ENCODE results near the gene ARX. TPM values are rescaled to one million over a fixed set of nuclear protein-coding genes. Genes with fewer than 3 reads are reported as not detected.
A peak's percentile ranks its signal among the peaks of the same experiment; 100 is the strongest.

Gene ARX
- total RNA-seq, 1 donor from 2014 or later = not detected

- H3K4me2 ChIP-seq (ENCODE audit: low read length) = peak overlapping the region; percentile 67
- Mint-ChIP-seq H3K4me1 (ENCODE audit: low read depth, unreplicated experiment) (no peaks in the 10 kb centered on the region), H3K36me3 (ENCODE audit: low read depth, unreplicated experiment) (no peaks in the 10 kb centered on the region), H3K27me3 (ENCODE audit: low read depth, unreplicated experiment) (peaks cover 48% of the 10 kb centered on the region), H3K27ac (ENCODE audit: unreplicated experiment) (no peak overlapping the region), H3K4me3 (ENCODE audit: unreplicated experiment) (no peak overlapping the region), H3K9me3 (ENCODE audit: unreplicated experiment) (peaks cover 2% of the 10 kb centered on the region)
- H3K9me3 ChIP-seq (ENCODE audit: insufficient read depth, low read depth, low read length) = no peaks in the 10 kb centered on the region
- no peaks in the 10 kb centered on the region for H3K36me3 ChIP-seq (ENCODE audit: insufficient read depth, low read length)
- no peak overlapping the region for H3K27ac ChIP-seq (ENCODE audit: low read depth, low read length)
- DNase-seq (ENCODE audit: low read depth) (no peak), FAIRE-seq (peak; percentile 37)
- H3K4me3 ChIP-seq (ENCODE audit: insufficient read depth, low read depth, low read length) = no peak overlapping the region
- no peaks in the 10 kb centered on the region for H3K79me2 ChIP-seq (ENCODE audit: insufficient read depth, low read length)
- peaks cover 23% of the 10 kb centered on the region for H3K27me3 ChIP-seq (ENCODE audit: insufficient read depth, low read length)
- H3K4me1 ChIP-seq (ENCODE audit: insufficient read depth, low read length) = no peaks in the 10 kb centered on the region
- peaks cover 8% of the 10 kb centered on the region for H4K20me1 ChIP-seq (ENCODE audit: insufficient read depth, low read length)
- H2AFZ ChIP-seq (ENCODE audit: low read depth, low read length) = no peak overlapping the region
- no peak overlapping the region for H3K9ac ChIP-seq (ENCODE audit: low read length)
- TF ChIP-seq, protein P1, sequence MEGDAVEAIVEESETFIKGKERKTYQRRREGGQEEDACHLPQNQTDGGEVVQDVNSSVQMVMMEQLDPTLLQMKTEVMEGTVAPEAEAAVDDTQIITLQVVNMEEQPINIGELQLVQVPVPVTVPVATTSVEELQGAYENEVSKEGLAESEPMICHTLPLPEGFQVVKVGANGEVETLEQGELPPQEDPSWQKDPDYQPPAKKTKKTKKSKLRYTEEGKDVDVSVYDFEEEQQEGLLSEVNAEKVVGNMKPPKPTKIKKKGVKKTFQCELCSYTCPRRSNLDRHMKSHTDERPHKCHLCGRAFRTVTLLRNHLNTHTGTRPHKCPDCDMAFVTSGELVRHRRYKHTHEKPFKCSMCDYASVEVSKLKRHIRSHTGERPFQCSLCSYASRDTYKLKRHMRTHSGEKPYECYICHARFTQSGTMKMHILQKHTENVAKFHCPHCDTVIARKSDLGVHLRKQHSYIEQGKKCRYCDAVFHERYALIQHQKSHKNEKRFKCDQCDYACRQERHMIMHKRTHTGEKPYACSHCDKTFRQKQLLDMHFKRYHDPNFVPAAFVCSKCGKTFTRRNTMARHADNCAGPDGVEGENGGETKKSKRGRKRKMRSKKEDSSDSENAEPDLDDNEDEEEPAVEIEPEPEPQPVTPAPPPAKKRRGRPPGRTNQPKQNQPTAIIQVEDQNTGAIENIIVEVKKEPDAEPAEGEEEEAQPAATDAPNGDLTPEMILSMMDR (IDR thresholded peaks at IDR 0.05; ENCODE audit: insufficient read depth, low read depth, low read length) = no peak
- no peak for TF ChIP-seq EZH2 (IDR thresholded peaks at IDR 0.05; ENCODE audit: insufficient read depth, low read length)
These were observed 13.7 kb downstream of the ARX start for GRCh38 chrX:25001808-25002660.

DNA sequence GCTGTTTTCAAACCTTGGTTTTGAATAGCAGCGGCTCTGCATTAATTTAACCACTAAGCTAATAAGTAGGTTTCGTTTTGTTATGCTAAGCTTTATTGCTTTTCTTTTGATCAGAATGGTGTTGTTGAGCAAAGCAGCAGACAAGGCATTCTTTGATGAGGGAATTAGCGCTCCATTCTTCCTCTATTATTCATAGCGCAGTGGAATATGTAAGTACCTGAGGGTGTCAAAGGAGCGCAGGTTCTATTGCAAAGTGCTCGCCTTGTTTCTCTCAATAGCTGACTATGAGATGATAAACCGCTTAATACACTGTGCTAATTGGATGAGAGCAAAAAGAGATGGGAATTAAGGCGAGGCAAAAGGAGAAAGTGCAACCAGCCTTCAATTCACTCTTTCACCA lies 16.3 kb downstream of the ARX start:
- H3K4me2 ChIP-seq (ENCODE audit: low read length) = no peak overlapping the region
- Mint-ChIP-seq H3K4me3 (ENCODE audit: unreplicated experiment) (no peak overlapping the region), H3K9me3 (ENCODE audit: unreplicated experiment) (no peaks in the 10 kb centered on the region), H3K27me3 (ENCODE audit: low read depth, unreplicated experiment) (peaks cover 38% of the 10 kb centered on the region), H3K4me1 (ENCODE audit: low read depth, unreplicated experiment) (no peaks in the 10 kb centered on the region), H3K27ac (ENCODE audit: unreplicated experiment) (no peak overlapping the region), H3K36me3 (ENCODE audit: low read depth, unreplicated experiment) (no peaks in the 10 kb centered on the region)
- TF ChIP-seq EZH2 (IDR thresholded peaks at IDR 0.05; ENCODE audit: insufficient read depth, low read length) = no peak
- TF ChIP-seq, protein P1 (IDR thresholded peaks at IDR 0.05; ENCODE audit: insufficient read depth, low read depth, low read length) = no peak
- no peak overlapping the region for H3K4me3 ChIP-seq (ENCODE audit: insufficient read depth, low read depth, low read length)
- no peaks in the 10 kb centered on the region for H3K4me1 ChIP-seq (ENCODE audit: insufficient read depth, low read length)
- H3K27me3 ChIP-seq (ENCODE audit: insufficient read depth, low read length) = peaks cover 12% of the 10 kb centered on the region
- H3K79me2 ChIP-seq (ENCODE audit: insufficient read depth, low read length) = no peaks in the 10 kb centered on the region
- H3K36me3 ChIP-seq (ENCODE audit: insufficient read depth, low read length) = no peaks in the 10 kb centered on the region
- DNase-seq (ENCODE audit: low read depth) (no peak), FAIRE-seq (no peak)
- no peak overlapping the region for H3K9ac ChIP-seq (ENCODE audit: low read length)
- no peak overlapping the region for H3K27ac ChIP-seq (ENCODE audit: low read depth, low read length)
- no peaks in the 10 kb centered on the region for H3K9me3 ChIP-seq (ENCODE audit: insufficient read depth, low read depth, low read length)
- no peaks in the 10 kb centered on the region for H4K20me1 ChIP-seq (ENCODE audit: insufficient read depth, low read length)
- no peak overlapping the region for H2AFZ ChIP-seq (ENCODE audit: low read depth, low read length)
